A549 (cell line): ENCODE results near the gene SH3RF3.

Experiments used
- BCL3 ChIP-seq: fragments of >200 bp; sonication (Bioruptor Twin); formaldehyde crosslinking; IDR thresholded peaks from 3 replicates; pipeline ENCODE4 v1.6.1; 2016
- BHLHE40 ChIP-seq: IDR thresholded peaks from 2 replicates; pipeline ENCODE4 v1.6.1; 2012; ENCODE audit warnings: low read depth, low read length, inconsistent platforms
- HOXA7 ChIP-seq: fragments of 250-450 bp; sonication (Bioruptor Pico); IDR thresholded peaks from 2 replicates; pipeline ENCODE4 v1.5.0; 2020; ENCODE audit warnings: mild to moderate bottlenecking, moderate library complexity
- HOXB5 ChIP-seq: fragments of 250-450 bp; sonication (Bioruptor Pico); IDR thresholded peaks from 2 replicates; pipeline ENCODE4 v1.5.0; 2020; ENCODE audit warnings: mild to moderate bottlenecking, moderate library complexity
- NR3C1 ChIP-seq: fragments of >200 bp; sonication (Bioruptor Twin); formaldehyde crosslinking; IDR thresholded peaks from 3 replicates; pipeline ENCODE4 v1.6.1; 2017
- PHF8 ChIP-seq: fragments of 200-600 bp; sonication (generic); IDR thresholded peaks from 2 replicates; pipeline ENCODE4 v1.6.1; 2016; ENCODE audit warnings: low read depth, mild to moderate bottlenecking, antibody characterized with exemption, moderate library complexity, borderline replicate concordance
- POLR2A ChIP-seq: IDR thresholded peaks from 2 replicates; pipeline ENCODE4 v1.6.1; 2012; ENCODE audit warnings: mild to moderate bottlenecking, low read length
- POLR2AphosphoS2 ChIP-seq: conservative IDR thresholded peaks from 2 replicates; pipeline ENCODE4 v1.6.1; 2012; ENCODE audit warnings: low read length, improper control_type of control experiment, inconsistent platforms
- RAD21 ChIP-seq, 2 experiments: fragments of >200 bp in 1 of 2; sonication (Bioruptor Twin) in 1 of 2; formaldehyde crosslinking in 1 of 2; IDR thresholded peaks in 1 of 2; conservative IDR thresholded peaks in 1 of 2; 2 replicates in 1 of 2; 3 replicates in 1 of 2; pipeline ENCODE4 v1.6.1; 2012 to 2018; ENCODE audit warnings: inconsistent platforms in 1 of 2
- TP53 ChIP-seq: fragments of 250-450 bp; sonication (Bioruptor Pico); IDR thresholded peaks from 2 replicates; pipeline ENCODE4 v1.5.0; 2021; ENCODE audit warnings: mild to moderate bottlenecking, moderate library complexity
- ZNF302 ChIP-seq: fragments of 250-450 bp; sonication (Bioruptor Pico); IDR thresholded peaks from 2 replicates; pipeline ENCODE4 v1.9.0; 2021; ENCODE audit warnings: inconsistent platforms, mild to moderate bottlenecking, moderate library complexity
- ZSCAN20 ChIP-seq: fragments of 250-450 bp; sonication (Bioruptor Pico); IDR thresholded peaks from 2 replicates; pipeline ENCODE4 v1.8.0; 2022; ENCODE audit warnings: mild to moderate bottlenecking, moderate library complexity
- TF ChIP-seq, protein P1 (sequence below): fragments of >200 bp; sonication (Bioruptor Twin); formaldehyde crosslinking; IDR thresholded peaks from 3 replicates; pipeline ENCODE4 v1.5.1; 2016
- TF ChIP-seq, protein P2 (sequence below): IDR thresholded peaks from 2 replicates; pipeline ENCODE4 v1.6.1; 2012

GRCh38 chr2:109352056-109352897 is 223.3 kb downstream of the SH3RF3 start:
- TF ChIP-seq POLR2A (no peak), RAD21 (conservative IDR thresholded peaks at IDR 0.05 in 1 of 2, IDR thresholded peaks at IDR 0.05 in 1 of 2) (no peak), NR3C1 (no peak), BCL3 (no peak), TP53 (CRISPR knock-in tag) (no peak), PHF8 (no peak), HOXA7 (no peak), BHLHE40 (no peak), ZNF302 (no peak), HOXB5 (no peak), POLR2AphosphoS2 (no peak), ZSCAN20 (CRISPR knock-in tag) (no peak)
- TF ChIP-seq, protein P1, sequence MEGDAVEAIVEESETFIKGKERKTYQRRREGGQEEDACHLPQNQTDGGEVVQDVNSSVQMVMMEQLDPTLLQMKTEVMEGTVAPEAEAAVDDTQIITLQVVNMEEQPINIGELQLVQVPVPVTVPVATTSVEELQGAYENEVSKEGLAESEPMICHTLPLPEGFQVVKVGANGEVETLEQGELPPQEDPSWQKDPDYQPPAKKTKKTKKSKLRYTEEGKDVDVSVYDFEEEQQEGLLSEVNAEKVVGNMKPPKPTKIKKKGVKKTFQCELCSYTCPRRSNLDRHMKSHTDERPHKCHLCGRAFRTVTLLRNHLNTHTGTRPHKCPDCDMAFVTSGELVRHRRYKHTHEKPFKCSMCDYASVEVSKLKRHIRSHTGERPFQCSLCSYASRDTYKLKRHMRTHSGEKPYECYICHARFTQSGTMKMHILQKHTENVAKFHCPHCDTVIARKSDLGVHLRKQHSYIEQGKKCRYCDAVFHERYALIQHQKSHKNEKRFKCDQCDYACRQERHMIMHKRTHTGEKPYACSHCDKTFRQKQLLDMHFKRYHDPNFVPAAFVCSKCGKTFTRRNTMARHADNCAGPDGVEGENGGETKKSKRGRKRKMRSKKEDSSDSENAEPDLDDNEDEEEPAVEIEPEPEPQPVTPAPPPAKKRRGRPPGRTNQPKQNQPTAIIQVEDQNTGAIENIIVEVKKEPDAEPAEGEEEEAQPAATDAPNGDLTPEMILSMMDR, result no peak
- TF ChIP-seq, protein P2, sequence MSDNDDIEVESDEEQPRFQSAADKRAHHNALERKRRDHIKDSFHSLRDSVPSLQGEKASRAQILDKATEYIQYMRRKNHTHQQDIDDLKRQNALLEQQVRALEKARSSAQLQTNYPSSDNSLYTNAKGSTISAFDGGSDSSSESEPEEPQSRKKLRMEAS, result no peak
